HG03095 (cell line): ENCODE data around the gene PDE11A.
"Not testable (repeated sequence)": the region's sequence is repeated elsewhere in the genome, so short reads cannot be mapped to it uniquely, and the experiment has no call there.

Experiments
- ATAC-seq: cut with Tn5 transposase; IDR thresholded peaks from one replicate; pipeline ENCODE4 v1.9.1; 2021; ENCODE audit warnings: moderate library complexity; ENCODE audit not compliant: unreplicated experiment

PDE11A gene

GRCh38 chr2:178009813-178010212 is 62.8 kb downstream of the PDE11A start:
- no peak for ATAC-seq

GRCh38 chr2:178008636-178009289 is 63.8 kb downstream of the PDE11A start:
- ATAC-seq: no peak

- ATAC-seq: no peak
These were observed 65.9 kb downstream of the PDE11A start for GRCh38 chr2:178006710-178007109.

- ATAC-seq: no peak
These were observed 66.8 kb downstream of the PDE11A start for GRCh38 chr2:178005756-178006155.

- no peak for ATAC-seq
These were observed 70.5 kb downstream of the PDE11A start for GRCh38 chr2:178002038-178002437.

- ATAC-seq: no peak
These were observed 73.6 kb downstream of the PDE11A start for GRCh38 chr2:177998996-177999395.

- ATAC-seq: no peak
These were observed 74.6 kb downstream of the PDE11A start for GRCh38 chr2:177998006-177998405.

GRCh38 chr2:177992992-177993391 is 79.6 kb downstream of the PDE11A start:
- ATAC-seq: no peak

GRCh38 chr2:177989029-177989885 is 83.3 kb downstream of the PDE11A start:
- no peak for ATAC-seq

- ATAC-seq: no peak
These were observed 87.8 kb downstream of the PDE11A start for GRCh38 chr2:177984749-177985148.

- ATAC-seq: peak; percentile 73
These were observed 89.3 kb downstream of the PDE11A start for GRCh38 chr2:177983183-177983788.

GRCh38 chr2:177972782-177973181 is 99.8 kb downstream of the PDE11A start:
- no peak for ATAC-seq

- no peak for ATAC-seq
These were observed 100.5 kb downstream of the PDE11A start for GRCh38 chr2:177972123-177972522.

- no peak for ATAC-seq
These were observed 101.7 kb downstream of the PDE11A start for GRCh38 chr2:177970670-177971454.

GRCh38 chr2:177964892-177965291 is 107.7 kb downstream of the PDE11A start:
- ATAC-seq: no peak

GRCh38 chr2:177952151-177952550 is 120.4 kb downstream of the PDE11A start:
- ATAC-seq: no peak

- not testable (repeated sequence) for ATAC-seq
These were observed 125.0 kb downstream of the PDE11A start for GRCh38 chr2:177947598-177947997.

- not testable (repeated sequence) for ATAC-seq
These were observed 128.0 kb downstream of the PDE11A start for GRCh38 chr2:177944530-177944929.

GRCh38 chr2:177942731-177943130 is 129.8 kb downstream of the PDE11A start:
- ATAC-seq: no peak

GRCh38 chr2:177939211-177939610 is 133.4 kb downstream of the PDE11A start:
- no peak for ATAC-seq

- no peak for ATAC-seq
These were observed 141.7 kb downstream of the PDE11A start for GRCh38 chr2:177930916-177931315.
